GM12864 (cell line): ENCODE data around the gene HNF1A.

Source experiments
- DNase-seq: peaks from one replicate; pipeline ENCODE4 v3.0.0-alpha.2; 2011; ENCODE audit warnings: low read depth
- H3K4me3 ChIP-seq: 2 replicates; pipeline ENCODE4 v1.5.1; 2011; ENCODE audit warnings: mild to moderate bottlenecking, low read depth, low read length, control low read depth
- CTCF ChIP-seq: IDR thresholded peaks from 2 replicates; pipeline ENCODE4 v1.5.1; 2011; ENCODE audit warnings: low read depth, mild to moderate bottlenecking, moderate library complexity, low read length, control low read depth, inconsistent platforms; ENCODE audit errors: missing control alignments

HNF1A gene

DNA sequence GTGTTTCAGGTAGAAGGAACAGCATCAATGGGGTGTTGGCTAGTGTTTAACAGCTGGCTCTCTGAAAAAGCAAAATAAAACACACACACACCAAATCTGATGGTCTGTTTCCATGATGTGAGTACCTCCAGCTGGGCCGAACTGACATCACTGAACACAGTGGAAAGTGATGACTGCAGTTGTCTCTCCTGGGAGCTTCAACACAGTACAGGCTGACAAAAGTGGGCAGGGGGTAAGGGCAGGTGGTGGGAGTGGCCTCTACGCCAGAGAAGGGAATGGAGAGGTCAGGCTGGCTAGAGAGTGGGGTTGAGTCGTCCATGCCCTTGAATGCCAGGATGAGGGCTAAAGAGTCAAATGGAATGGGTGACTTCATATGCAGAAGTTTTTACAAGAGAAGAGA lies 8.0 kb upstream of the HNF1A start:
- no peak for TF ChIP-seq CTCF
- DNase-seq, result no peak
- no peak overlapping the region for H3K4me3 ChIP-seq

DNA sequence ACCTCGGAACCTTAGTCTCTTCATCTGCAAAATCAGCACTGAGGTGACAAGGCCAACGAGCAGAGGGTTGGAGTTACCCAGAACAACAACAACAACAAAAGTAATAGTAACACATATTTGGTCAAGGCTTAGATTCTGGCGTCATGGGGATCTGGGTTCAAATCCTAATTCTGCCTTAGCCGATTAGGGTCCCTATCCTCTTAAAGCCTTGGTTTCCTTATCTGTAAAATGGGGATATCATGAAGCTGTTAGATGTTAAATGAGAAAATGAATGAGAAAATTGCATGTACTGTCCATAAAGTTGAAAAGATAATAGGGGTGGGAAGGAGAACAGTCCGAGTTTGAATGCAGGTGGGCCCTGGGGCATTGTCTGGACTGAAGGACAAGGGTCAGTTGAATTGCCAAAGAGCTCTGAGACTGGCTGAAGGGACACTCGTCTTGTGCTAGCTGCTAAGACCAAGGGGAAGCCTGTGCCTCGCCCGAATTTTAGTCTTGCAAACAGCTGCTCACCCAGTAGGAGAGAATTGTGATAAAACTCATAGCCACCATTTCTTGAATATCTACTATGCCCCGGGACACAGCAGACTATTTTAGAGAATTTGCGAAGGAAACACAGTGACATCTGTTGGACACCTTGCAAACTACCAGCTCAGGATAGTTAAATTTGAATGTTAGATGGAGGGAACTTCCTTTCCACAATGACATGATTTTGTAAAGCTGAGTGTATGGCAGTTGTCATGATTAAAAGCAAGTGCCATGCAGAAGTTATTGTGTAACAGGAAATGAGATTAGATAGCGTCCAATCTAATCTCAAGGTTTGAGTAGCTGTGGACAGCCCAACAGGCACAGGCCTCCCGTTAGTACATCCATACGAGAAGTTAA lies 6.8 kb upstream of the HNF1A start:
- DNase-seq, result peak; percentile 42

GRCh38 chr12:120972870-120973543 lies 5.3 kb upstream of the HNF1A start:
- no peak for TF ChIP-seq CTCF
- no peak for DNase-seq
- no peak overlapping the region for H3K4me3 ChIP-seq

More for the DNA sequence above, 6.8 kb upstream of the HNF1A start:
- H3K4me3 ChIP-seq, result no peak overlapping the region
- TF ChIP-seq CTCF, result peak; percentile 75

- no peak for TF ChIP-seq CTCF
- DNase-seq, result no peak
- H3K4me3 ChIP-seq, result no peak overlapping the region
These were observed 630 bp upstream of the HNF1A start for GRCh38 chr12:120977531-120978295.

DNA sequence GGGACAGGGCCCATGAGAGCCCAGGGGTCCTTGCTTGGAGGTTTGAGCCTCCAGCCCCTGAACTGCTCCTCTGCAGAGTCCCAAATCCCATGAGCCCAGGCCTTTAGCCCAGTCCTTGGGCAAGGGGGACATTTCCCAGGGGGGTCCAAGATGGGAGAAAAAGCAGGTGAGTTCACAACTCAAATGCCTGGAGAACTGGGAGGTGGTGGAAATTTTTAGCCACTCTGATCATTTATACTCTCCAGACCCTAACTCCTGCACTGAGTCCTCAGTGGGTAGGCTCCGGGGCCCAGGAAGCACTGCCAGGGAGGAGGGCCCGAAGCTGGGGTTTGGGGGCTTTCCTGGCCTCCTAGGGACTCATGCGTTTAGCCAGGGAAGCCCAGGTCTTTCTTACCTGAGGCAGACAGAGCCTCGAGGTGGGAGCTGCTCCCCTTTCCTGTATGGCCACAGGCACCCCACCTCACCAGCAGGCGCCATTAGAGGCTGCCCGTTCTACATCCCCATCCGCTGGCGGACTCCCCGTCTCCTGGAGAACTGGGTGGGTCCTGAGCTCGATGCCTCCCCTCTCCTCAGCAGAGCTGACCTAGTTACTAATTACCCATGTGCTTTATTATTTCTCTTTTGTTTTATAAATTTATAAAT lies 998 bp downstream of the HNF1A start:
- no peak overlapping the region for H3K4me3 ChIP-seq
- no peak for DNase-seq
- no peak for TF ChIP-seq CTCF

DNA sequence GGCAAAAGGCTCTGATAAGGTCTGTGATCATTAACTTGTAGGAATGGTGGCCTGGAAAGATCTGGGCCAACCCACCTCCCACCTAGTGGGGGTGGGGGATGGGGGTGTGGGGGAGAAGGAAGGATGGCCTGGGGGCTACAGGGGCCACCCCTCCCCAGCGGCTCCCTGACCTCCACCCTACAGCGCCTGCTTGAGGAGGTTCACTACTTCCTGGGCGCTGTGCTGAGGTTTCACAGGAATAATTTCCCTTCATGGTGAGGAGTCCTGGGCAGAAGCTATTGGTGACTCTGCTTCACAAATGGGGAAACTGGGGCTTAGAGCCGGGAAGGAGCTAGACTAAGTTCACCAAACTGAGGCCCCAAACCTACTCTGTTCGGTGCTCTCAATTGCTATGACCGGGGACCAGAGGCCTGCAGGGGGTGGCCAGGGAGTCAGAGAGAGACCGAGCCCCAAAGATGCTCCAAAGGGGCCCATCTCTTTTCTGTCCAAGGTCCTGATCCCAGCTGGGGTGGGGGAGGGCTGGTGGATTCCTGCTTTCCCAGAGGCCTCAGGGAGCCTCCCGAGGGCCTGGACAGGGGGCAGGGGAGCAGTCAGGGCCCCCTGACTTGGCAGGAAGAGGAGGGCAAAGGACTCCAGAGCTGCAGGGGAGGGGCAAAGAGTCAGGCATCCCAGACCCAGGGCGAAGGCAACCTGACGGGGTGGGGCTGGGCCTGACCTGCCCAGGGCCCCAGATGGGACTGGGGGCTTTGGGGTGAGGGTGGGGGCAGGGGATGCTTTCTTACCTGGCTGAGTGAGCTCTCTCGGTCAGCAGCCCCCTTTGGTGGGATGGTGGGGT lies 1.7 kb downstream of the HNF1A start:
- no peak for DNase-seq
- TF ChIP-seq CTCF, result no peak
- H3K4me3 ChIP-seq, result no peak overlapping the region
